ENCODE results near the gene VTI1B. TPM values are rescaled to one million over a fixed set of nuclear protein-coding genes. Genes with fewer than 3 reads are reported as not detected.

The VTI1B gene
- total RNA-seq, 2 donors from 2014 or later, result 120 to 135 TPM

DNA sequence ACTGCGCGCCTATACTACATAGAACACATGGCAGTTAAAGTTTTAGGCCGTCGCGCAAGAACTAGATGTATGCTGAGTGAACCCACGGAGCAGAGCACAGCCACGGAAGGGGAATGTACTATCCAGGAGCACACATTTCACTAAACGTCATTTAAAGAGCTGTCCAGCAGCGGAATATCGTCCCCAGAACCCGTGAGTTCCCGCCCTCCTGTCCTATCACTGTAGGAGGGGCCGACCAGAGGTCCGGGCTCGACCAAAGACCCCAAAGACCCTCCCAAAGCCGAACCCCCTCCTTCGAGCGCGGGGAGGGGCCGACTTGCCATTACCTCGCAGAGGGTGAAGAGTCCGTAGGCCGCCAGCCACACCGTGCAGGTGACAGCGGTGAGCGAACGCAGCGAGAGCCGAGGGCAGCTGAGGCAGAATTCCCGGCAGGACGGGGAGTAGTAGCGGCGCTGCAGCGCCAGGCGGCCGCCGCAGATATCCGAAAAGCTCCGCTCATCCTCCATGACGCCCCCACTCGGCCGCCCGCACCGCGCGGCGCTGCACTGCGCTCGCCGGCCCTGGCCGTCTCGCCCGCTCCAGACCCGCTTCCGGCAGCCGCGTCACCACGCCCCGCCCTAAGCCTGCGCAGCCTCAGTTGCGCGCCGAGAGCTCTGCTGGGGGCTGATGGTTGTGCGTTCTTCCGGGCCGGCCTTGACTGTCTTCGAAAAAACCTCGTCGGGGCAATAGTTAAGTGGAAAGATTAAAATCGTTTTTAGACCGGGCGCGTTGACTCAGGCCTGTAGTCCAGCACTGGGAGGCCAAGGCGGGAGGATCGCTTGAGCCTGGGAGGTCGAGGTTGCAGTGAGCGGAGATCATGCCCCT, 74.5 kb downstream of the VTI1B start, which contains the start of gene PIGH:
PIGH (minus strand) TSS at position 571 of the 864 bp plus-strand sequence; CDS start at position 506, 65 bp downstream.
- intact Hi-C loops (cut with DNase I, micrococcal nuclease), result no loop called here
- ATAC-seq (peak; percentile 98), DNase-seq (peak; percentile 89 to 94)

Other genes starting within 250 kb of the VTI1B start
- gene TMEM229B, start 185.9 kb downstream of the VTI1B start, total RNA-seq, result 10 to 100 TPM in 1 of 2 donors, 1 to 10 TPM in 1; 5.0 to 10.3 TPM
- gene PLEKHH1, start 141.3 kb downstream of the VTI1B start, total RNA-seq, result 10 to 100 TPM; 54.0 to 63.2 TPM
- gene PIGH, start 74.4 kb downstream of the VTI1B start, total RNA-seq, result 10 to 100 TPM; 14.0 to 14.3 TPM
- 10 to 100 TPM in 1 of 2 donors, under 1 TPM in 1; 0.85 to 18.1 TPM for gene ARG2, start 54.7 kb downstream of the VTI1B start, total RNA-seq
- gene RDH11, start 21.1 kb upstream of the VTI1B start, total RNA-seq, result 10 to 100 TPM; 40.6 to 48.1 TPM
- not detected for gene RDH12, start 27.3 kb upstream of the VTI1B start, total RNA-seq
- 10 to 100 TPM; 19.9 to 20.7 TPM for gene ZFYVE26, start 142.0 kb upstream of the VTI1B start, total RNA-seq
- 10 to 100 TPM; 13.7 to 16.8 TPM for gene RAD51B, start 145.1 kb upstream of the VTI1B start, total RNA-seq